ENCODE results near the gene BCOR. TPM values are rescaled to one million over a fixed set of nuclear protein-coding genes. Genes with fewer than 3 reads are reported as not detected.

The BCOR gene
- total and polyA plus RNA-seq, 2 of the 13 experiments (the other 11 are each of a cell fraction or from before 2014, with no cell fraction given), result 14.3 to 15.2 TPM

- Histone ChIP-seq H3K4me2 (ENCODE audit: low read depth, low read length) (peak overlapping the region; percentile 78), H2AFZ (ENCODE audit: low read length) (no peak overlapping the region), H3K4me1 (ENCODE audit: insufficient read depth, low read length) (peaks cover 24% of the 10 kb centered on the region), H3K9ac (ENCODE audit: insufficient read depth, low read depth, low read length) (peak overlapping the region; percentile 81), H3K36me3 (replicated peaks in 1 of 2; ENCODE audit: control insufficient read depth in 1 of 2, insufficient read depth in 2 of 2, low read length in 2 of 2) (no peaks in the 10 kb centered on the region), H4K20me1 (ENCODE audit: insufficient read depth, low read length) (no peaks in the 10 kb centered on the region), H3K4me3 (replicated peaks in 1 of 3; ENCODE audit: insufficient read depth in 1 of 3, low read depth in 2 of 3, low read length in 3 of 3) (peak overlapping the region in 2 of 3 experiments; percentile 60 to 76; a peak in 4 of 6 replicates), H3K79me2 (ENCODE audit: insufficient read depth, low read length) (peaks cover 11% of the 10 kb centered on the region), H3K27me3 (ENCODE audit: control insufficient read depth in 1 of 2, insufficient read depth in 2 of 2, low read length in 2 of 2) (no peaks in the 10 kb centered on the region), H3K27ac (ENCODE audit: extremely low read length, insufficient read depth, low read length) (peak overlapping the region; percentile 97), H3K9me3 (ENCODE audit: low read length) (no peaks in the 10 kb centered on the region)
- ATAC-seq (peak; percentile 21), DNase-seq (ENCODE audit: low spot score) (no peak), FAIRE-seq (no peak)
- 82% methylated on average over 11 of the region's 76 CpGs for WGBS (ENCODE audit: low lambda C conversion rate)
- ChIA-PET CTCF (ENCODE audit: low intra/inter-chr PET ratio, low total read pairs) (no interaction called here), POLR2A (interaction anchor here (0.7 to 3.7 kb wide), 15 partner anchors 9 to 158 kb away, joined by 3 to 54 read pairs (median 5); partner anchors contain the start of gene BCOR)
- in situ Hi-C loops (cut with HindIII; ENCODE audit: extremely low pct_ligation_motif_present, low pct_unique_long_range_greater_than_20kb) (loop anchor here (5.0 kb wide), 1 partner anchor 45 kb away; no protein-coding TSS in a partner anchor), intact Hi-C loops (cut with micrococcal nuclease; ENCODE audit: unreplicated experiment) (loop anchor here (2.0 to 5.0 kb wide), 3 partner anchors 35 to 159 kb away; no protein-coding TSS in a partner anchor)
- BruUV-seq (replicated peaks), result TSS peak; percentile 83
- TF ChIP-seq FOSL2 (CRISPR knock-in tag; IDR thresholded peaks at IDR 0.05), result peak; percentile 74
- no peak for TF ChIP-seq PBX3 (CRISPR knock-in tag; IDR thresholded peaks at IDR 0.05; ENCODE audit: borderline replicate concordance)
- 0 out of 2 replicates have a peak, but pooled peaks have one; percentile 17 for TF ChIP-seq HNRNPL (IDR thresholded peaks at IDR 0.05; ENCODE audit: low read depth, low read length)
- TF ChIP-seq ZBTB33 (CRISPR knock-in tag; IDR thresholded peaks at IDR 0.05), result 0 out of 2 replicates have a peak, but pooled peaks have one; percentile 54
- TF ChIP-seq AGO2 (optimal IDR thresholded peaks at IDR 0.05; ENCODE audit: low read depth, low read length), result peak; percentile 77
- TF ChIP-seq ZBTB38 (CRISPR knock-in tag; IDR thresholded peaks at IDR 0.05), result peak; percentile 88
These were observed 9.8 kb upstream of the BCOR start for GRCh38 chrX:40107291-40108161.
